Stimulated activated CD8-positive, alpha-beta memory T cell treated with anti-CD3 and anti-CD28 coated beads, Interleukin-2, amount 100 ng/mL, for 1 hour (primary cell): ENCODE results near the gene KIF2B.
"Not testable (repeated sequence)": the region's sequence is repeated elsewhere in the genome, so short reads cannot be mapped to it uniquely, and the experiment has no call there.

ENCODE experiments used
- DNase-seq, 2 donors: peaks; one replicate each; pipeline ENCODE4 v3.0.0-alpha.2; 2020; ENCODE audit warnings: low read depth in 2 of 2

Gene KIF2B

GRCh38 chr17:53822764-53823163 is at the start of gene KIF2B:
KIF2B (plus strand) TSS chr17:53822927; CDS start chr17:53823034, 107 bp downstream.
- no peak for DNase-seq

- no peak for DNase-seq
These were observed 42.4 kb upstream of the KIF2B start for GRCh38 chr17:53780320-53780719.

GRCh38 chr17:53791551-53791950 is 31.2 kb upstream of the KIF2B start:
- DNase-seq, result no peak

GRCh38 chr17:53792451-53792850 is 30.3 kb upstream of the KIF2B start:
- no peak for DNase-seq

GRCh38 chr17:53792997-53793396 is 29.7 kb upstream of the KIF2B start:
- DNase-seq, result no peak

- DNase-seq, result no peak
These were observed 27.9 kb upstream of the KIF2B start for GRCh38 chr17:53794875-53795274.

GRCh38 chr17:53796642-53797041 is 26.1 kb upstream of the KIF2B start:
- DNase-seq, result no peak

- DNase-seq, result no peak
These were observed 25.2 kb upstream of the KIF2B start for GRCh38 chr17:53797501-53797900.

GRCh38 chr17:53804437-53804836 is 18.3 kb upstream of the KIF2B start:
- DNase-seq, result no peak

- no peak for DNase-seq
These were observed 16.3 kb upstream of the KIF2B start for GRCh38 chr17:53806473-53806872.

GRCh38 chr17:53807286-53807685 is 15.4 kb upstream of the KIF2B start:
- no peak for DNase-seq

- DNase-seq, result no peak
These were observed 4.5 kb upstream of the KIF2B start for GRCh38 chr17:53818271-53818670.

GRCh38 chr17:53818929-53819328 is 3.8 kb upstream of the KIF2B start:
- no peak for DNase-seq

- no peak for DNase-seq
These were observed 2.8 kb upstream of the KIF2B start for GRCh38 chr17:53819956-53820355.

- no peak for DNase-seq
These were observed 769 bp downstream of the KIF2B start for GRCh38 chr17:53823341-53824050.

GRCh38 chr17:53834771-53835170 is 12.0 kb downstream of the KIF2B start:
- not testable (repeated sequence) for DNase-seq

- DNase-seq, result no peak
These were observed 14.4 kb downstream of the KIF2B start for GRCh38 chr17:53837131-53837530.

GRCh38 chr17:53844491-53845107 is 21.9 kb downstream of the KIF2B start:
- DNase-seq, result no peak

- not testable (repeated sequence) for DNase-seq
These were observed 48.4 kb downstream of the KIF2B start for GRCh38 chr17:53871128-53871527.
